Uterus (tissue), 4 donors: ENCODE data around the gene TMC2. TPM values are rescaled to one million over a fixed set of nuclear protein-coding genes. Genes with fewer than 3 reads are reported as not detected.
A peak's percentile ranks its signal among the peaks of the same experiment; 100 is the strongest.
"Not testable (repeated sequence)": the region's sequence is repeated elsewhere in the genome, so short reads cannot be mapped to it uniquely, and the experiment has no call there.

Experiments used
- DNase-seq, 2 donors: peaks; one replicate each; pipeline ENCODE4 v3.0.0-alpha.2; 2019 to 2020
- H3K27ac ChIP-seq, 2 donors: fragments of 200-600 bp; sonication (generic); 1 replicate in 1 of 2; 2 replicates in 1 of 2; pipeline ENCODE4 v1.5.1; 2016 to 2018
- H3K27me3 ChIP-seq, 2 donors: fragments of 200-600 bp; sonication (generic); one replicate each; pipeline ENCODE4 v1.5.1; 2018 to 2019; ENCODE audit warnings: control low read depth in 1 of 2
- H3K36me3 ChIP-seq, 2 donors: fragments of 200-600 bp; sonication (generic); one replicate each; pipeline ENCODE4 v1.5.1; 2019; ENCODE audit warnings: control low read depth in 1 of 2
- H3K4me1 ChIP-seq, 2 donors: fragments of 200-600 bp; sonication (generic); one replicate each; pipeline ENCODE4 v1.5.1; 2018 to 2019; ENCODE audit warnings: control low read depth in 1 of 2
- H3K4me3 ChIP-seq, 2 donors: fragments of 200-600 bp; sonication (generic); 1 replicate in 1 of 2; 2 replicates in 1 of 2; pipeline ENCODE4 v1.5.1; 2018 to 2019; ENCODE audit warnings: mild to moderate bottlenecking in 1 of 2
- H3K9me3 ChIP-seq, 2 donors: fragments of 200-600 bp; sonication (generic); one replicate each; pipeline ENCODE4 v1.5.1; 2019; ENCODE audit warnings: control low read depth in 1 of 2
- POLR2A ChIP-seq, 2 donors: fragments of 450-650 bp; IDR thresholded peaks; one replicate each; pipeline ENCODE4 v1.6.1; 2016; ENCODE audit warnings: antibody characterized with exemption in 2 of 2, mild to moderate bottlenecking in 1 of 2, moderate library complexity in 1 of 2
- intact Hi-C: fragments of 100-400 bp; cut with DNase I; formaldehyde crosslinking; loops from one replicate; pipeline ENCODE4 v1.15.1; 2023; ENCODE audit warnings: low total_unique reads
- total RNA-seq, 4 donors: library from RNA; depleted of rRNA in 3 of 4; stranded (reverse); fragments of >200 nt in 3 of 4; gene quantifications; one replicate each; pipeline versions ENCODE4 v1.1.0 to v1.2.4, GENCODE V29; 2014 to 2023
- TF ChIP-seq, protein P1 (sequence below), 4 experiments: fragments of 200-600 bp in 2 of 4; fragments of 450-650 bp in 2 of 4; sonication (generic) in 2 of 4; IDR thresholded peaks; one replicate each; pipeline ENCODE4 v1.5.1; 2016 to 2019; ENCODE audit warnings: antibody characterized with exemption in 4 of 4, mild to moderate bottlenecking in 2 of 4, moderate library complexity in 1 of 4
- donor health status: DM: yes; HTN: yes; CAD: no.

TMC2 gene
- total RNA-seq, 4 donors from 2014 or later, result not detected

DNA sequence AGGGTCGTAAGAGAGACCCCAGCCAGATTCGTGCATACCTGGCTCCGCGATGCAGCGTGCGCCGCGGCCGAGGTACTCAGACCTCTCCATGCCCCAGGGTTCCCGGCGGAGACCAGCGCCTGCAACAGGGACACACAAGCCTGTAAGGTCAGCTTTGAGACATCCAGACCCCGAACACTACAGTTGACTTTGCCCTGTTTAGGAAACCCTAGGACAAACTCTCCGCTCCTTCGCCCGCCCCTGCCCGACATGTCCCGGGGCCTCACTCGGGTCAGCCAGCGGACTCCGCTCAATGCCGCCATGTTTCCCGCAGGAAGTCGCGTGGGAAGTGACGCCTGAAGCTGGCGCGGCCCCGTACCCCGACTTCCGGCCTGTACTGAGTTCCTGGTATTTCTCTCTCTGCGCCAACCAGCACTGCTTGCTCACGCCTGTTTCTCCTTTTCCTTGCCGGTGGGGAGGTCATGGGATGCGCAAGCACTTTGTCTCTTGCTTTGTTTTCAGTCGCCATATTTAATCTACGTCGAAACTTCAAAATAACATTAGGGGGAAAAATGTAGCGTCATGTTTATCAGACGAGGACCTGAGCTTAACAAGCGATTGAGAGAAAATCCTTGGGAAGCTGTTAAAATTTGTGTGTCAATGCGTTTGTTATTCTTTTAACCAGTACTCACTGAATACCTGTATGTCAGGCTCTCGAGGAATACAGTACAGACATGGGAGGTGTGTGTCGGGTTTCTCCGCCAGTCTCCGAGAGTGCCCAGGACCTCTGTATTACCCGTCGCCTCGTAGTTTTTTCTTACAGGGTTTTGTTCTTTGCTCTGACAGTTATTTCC, 127.7 kb downstream of the TMC2 start, which contains the start of gene IDH3B:
Gene IDH3B (minus strand): TSS at position 330 of the 833 bp plus-strand sequence. CDS start 28 bp downstream, at position 302.
- TF ChIP-seq, protein P1, sequence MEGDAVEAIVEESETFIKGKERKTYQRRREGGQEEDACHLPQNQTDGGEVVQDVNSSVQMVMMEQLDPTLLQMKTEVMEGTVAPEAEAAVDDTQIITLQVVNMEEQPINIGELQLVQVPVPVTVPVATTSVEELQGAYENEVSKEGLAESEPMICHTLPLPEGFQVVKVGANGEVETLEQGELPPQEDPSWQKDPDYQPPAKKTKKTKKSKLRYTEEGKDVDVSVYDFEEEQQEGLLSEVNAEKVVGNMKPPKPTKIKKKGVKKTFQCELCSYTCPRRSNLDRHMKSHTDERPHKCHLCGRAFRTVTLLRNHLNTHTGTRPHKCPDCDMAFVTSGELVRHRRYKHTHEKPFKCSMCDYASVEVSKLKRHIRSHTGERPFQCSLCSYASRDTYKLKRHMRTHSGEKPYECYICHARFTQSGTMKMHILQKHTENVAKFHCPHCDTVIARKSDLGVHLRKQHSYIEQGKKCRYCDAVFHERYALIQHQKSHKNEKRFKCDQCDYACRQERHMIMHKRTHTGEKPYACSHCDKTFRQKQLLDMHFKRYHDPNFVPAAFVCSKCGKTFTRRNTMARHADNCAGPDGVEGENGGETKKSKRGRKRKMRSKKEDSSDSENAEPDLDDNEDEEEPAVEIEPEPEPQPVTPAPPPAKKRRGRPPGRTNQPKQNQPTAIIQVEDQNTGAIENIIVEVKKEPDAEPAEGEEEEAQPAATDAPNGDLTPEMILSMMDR (IDR thresholded peaks at IDR 0.05), result no peak
- TF ChIP-seq POLR2A (IDR thresholded peaks at IDR 0.05), result peak; percentile 71 to 80
- Histone ChIP-seq H3K27me3 (no peaks in the 10 kb centered on the region), H3K27ac (peak within 1 kb of the TSS; percentile 81 to 91), H3K36me3 (no peaks in the 10 kb centered on the region), H3K4me1 (no peaks in the 10 kb centered on the region), H3K9me3 (no peaks in the 10 kb centered on the region), H3K4me3 (peak within 1 kb of the TSS; percentile 67 to 77)
- intact Hi-C loops, result no loop called here
- DNase-seq, result peak; percentile 93

DNA sequence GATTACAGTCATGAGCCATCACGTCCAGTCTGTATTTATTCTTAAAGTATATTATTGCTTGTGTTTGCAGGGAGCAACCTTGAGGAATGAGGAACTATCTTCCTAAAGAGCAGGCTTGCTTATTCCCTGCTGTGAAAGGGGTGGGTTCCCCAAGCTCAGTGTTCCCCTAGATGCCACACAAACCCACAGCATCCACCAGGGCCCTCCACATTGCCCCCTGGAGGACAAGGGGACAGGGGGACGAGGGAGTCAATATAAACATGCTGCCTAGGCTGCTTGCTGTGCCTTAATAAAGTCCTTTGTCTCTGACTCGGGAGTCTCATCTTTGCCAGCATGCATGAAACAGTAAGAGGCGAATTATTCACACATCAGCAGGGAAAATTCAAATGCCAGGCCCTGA, 135.6 kb downstream of the TMC2 start:
- TF ChIP-seq POLR2A (IDR thresholded peaks at IDR 0.05), result no peak
- TF ChIP-seq, protein P1 (IDR thresholded peaks at IDR 0.05), result no peak
- H3K27me3 ChIP-seq, result no peaks in the 10 kb centered on the region
- no peaks in the 10 kb centered on the region for H3K4me1 ChIP-seq
- no peak overlapping the region for H3K4me3 ChIP-seq
- intact Hi-C loops, result no loop called here
- no peaks in the 10 kb centered on the region for H3K9me3 ChIP-seq
- H3K27ac ChIP-seq, result no peak overlapping the region
- no peaks in the 10 kb centered on the region for H3K36me3 ChIP-seq
- no peak for DNase-seq

DNA sequence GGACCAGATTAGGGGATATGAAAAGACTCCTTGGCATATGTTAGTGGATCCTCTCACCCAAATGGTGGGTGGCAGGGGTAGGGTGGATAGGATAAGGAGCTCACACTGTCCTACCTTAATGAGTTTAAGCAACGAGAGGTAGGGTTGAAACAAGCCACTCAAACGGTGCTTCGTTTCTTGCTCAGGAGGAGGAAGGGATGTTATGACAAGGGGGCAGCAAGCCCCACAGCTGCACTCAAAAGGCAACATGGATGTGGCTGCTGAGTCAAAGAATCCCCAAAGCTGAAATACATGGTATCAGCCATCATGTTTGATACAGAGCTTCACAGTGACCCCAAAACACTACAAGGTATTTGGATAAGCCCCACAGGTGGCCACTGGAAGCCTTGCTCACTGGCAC, 136.1 kb downstream of the TMC2 start:
- no peak overlapping the region for H3K4me3 ChIP-seq
- H3K9me3 ChIP-seq, result no peaks in the 10 kb centered on the region
- no peak for TF ChIP-seq POLR2A (IDR thresholded peaks at IDR 0.05)
- H3K27ac ChIP-seq, result no peak overlapping the region
- no peak for DNase-seq
- intact Hi-C loops, result no loop called here
- no peaks in the 10 kb centered on the region for H3K4me1 ChIP-seq
- no peaks in the 10 kb centered on the region for H3K36me3 ChIP-seq
- no peaks in the 10 kb centered on the region for H3K27me3 ChIP-seq

DNA sequence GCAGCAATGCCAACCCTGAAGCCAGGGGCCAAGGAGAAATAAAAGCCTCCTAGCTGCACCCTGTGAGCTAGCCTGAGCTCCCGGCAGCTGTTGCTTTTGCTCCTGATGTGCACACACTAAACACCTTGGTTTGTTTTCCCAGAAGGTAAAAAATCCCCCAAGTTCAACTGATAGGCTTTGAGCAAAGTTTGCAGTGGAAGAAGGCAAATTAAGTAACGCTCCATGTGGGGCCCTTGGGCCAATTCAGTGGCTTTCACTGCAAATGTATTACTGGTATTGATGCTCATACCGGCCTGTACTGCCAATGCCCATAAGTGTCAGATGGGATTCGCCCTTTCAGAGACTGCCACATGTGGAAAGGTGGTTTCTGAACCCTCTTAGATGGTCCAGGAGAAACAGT, 137.1 kb downstream of the TMC2 start:
- no peaks in the 10 kb centered on the region for H3K4me1 ChIP-seq
- H3K27me3 ChIP-seq, result no peaks in the 10 kb centered on the region
- no peaks in the 10 kb centered on the region for H3K9me3 ChIP-seq
- H3K27ac ChIP-seq, result no peak overlapping the region
- no peaks in the 10 kb centered on the region for H3K36me3 ChIP-seq
- no peak overlapping the region for H3K4me3 ChIP-seq
- intact Hi-C loops, result no loop called here
- TF ChIP-seq, protein P1 (IDR thresholded peaks at IDR 0.05), result no peak
- no peak for TF ChIP-seq POLR2A (IDR thresholded peaks at IDR 0.05)
- no peak for DNase-seq

DNA sequence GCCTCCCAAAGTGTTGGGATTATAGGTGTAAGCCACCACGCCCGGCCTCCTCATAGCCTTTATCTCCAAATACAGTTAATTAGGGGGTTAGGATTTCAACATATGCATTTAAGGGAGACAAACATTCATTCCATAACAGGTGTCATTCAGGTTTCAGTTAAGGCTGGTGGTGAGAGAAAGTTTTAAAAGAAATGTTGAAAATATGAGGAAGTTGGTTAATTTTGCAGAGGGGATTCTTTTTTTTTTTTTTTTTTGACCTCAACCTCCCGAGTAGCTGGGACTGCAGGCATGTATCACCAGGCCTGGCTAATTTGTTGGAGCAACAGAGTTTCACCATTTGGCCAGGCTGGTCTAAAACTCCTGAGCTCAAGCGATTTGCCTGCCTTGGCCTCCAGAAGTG, 143.7 kb downstream of the TMC2 start:
- no peak for DNase-seq
- Histone ChIP-seq H3K27ac (no peak overlapping the region), H3K36me3 (no peaks in the 10 kb centered on the region), H3K27me3 (no peaks in the 10 kb centered on the region), H3K9me3 (no peaks in the 10 kb centered on the region), H3K4me3 (no peak overlapping the region), H3K4me1 (no peaks in the 10 kb centered on the region)
- TF ChIP-seq POLR2A (IDR thresholded peaks at IDR 0.05), result no peak
- TF ChIP-seq, protein P1 (IDR thresholded peaks at IDR 0.05), result no peak
- intact Hi-C loops, result no loop called here

DNA sequence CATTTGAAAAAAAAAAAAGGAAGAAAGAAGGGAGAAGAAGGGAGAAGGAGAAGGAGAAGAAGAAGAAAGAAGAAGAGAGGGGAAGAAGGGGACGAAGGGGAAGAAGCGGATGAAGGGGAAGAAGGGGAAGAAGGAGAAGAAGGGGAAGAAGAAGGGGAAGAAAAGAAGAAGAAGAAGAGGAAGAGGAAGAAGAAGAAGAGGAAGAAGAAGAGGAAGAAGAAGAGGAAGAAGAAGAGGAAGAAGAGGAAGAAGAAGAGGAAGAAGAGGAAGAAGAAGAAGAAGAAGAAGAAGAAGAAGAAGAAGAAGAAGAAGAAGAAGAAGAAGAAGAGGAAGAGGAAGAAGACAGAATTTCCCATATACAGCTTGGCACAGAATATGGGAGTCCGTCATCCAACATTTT, 145.7 kb downstream of the TMC2 start:
- H3K9me3 ChIP-seq, H3K4me1 ChIP-seq, H3K4me3 ChIP-seq, H3K27me3 ChIP-seq, H3K36me3 ChIP-seq, intact Hi-C loops, DNase-seq, H3K27ac ChIP-seq: not testable (repeated sequence)

DNA sequence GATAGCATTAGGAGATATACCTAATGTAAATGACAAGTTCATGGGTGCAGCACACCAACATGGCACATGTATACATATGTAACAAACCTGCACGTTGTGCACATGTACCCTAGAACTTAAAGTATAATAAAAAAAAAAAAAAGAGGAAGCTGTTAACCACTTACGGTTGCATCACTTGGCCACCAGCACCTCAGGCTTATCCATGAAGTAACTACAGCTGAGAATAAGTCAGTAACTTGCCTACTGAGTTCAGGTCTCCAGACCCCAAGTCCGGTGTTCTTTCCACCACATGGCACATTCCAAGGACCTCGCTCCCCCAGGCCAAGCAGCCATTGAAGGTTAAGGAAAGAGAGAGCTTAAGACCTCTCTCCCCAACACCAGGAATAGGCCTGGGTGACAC, 148.4 kb downstream of the TMC2 start:
- DNase-seq, H3K4me1 ChIP-seq, H3K36me3 ChIP-seq, H3K27me3 ChIP-seq, intact Hi-C loops, H3K9me3 ChIP-seq, H3K27ac ChIP-seq, H3K4me3 ChIP-seq: not testable (repeated sequence)
